GM18873 (cell line): ENCODE measurements around the gene HOXD3.

Experiments
- ATAC-seq: cut with Tn5 transposase; IDR thresholded peaks from one replicate; pipeline ENCODE4 v1.9.1; 2021; ENCODE audit warnings: mild to moderate bottlenecking, moderate library complexity, moderate number of reproducible peaks; ENCODE audit not compliant: unreplicated experiment, low FRiP score

Gene HOXD3

GRCh38 chr2:176156807-176157498 is at the start of gene HOXD3:
TSS of gene HOXD3 (plus strand) at chr2:176157307. CDS start at chr2:176169115, 11,808 bp downstream.
- no peak for ATAC-seq

- no peak for ATAC-seq
Observed at GRCh38 chr2:176107731-176108181, 49.4 kb upstream of the HOXD3 start.

- ATAC-seq: no peak
Observed at GRCh38 chr2:176109192-176109901, 47.8 kb upstream of the HOXD3 start.

- ATAC-seq: no peak
Observed at GRCh38 chr2:176109946-176110345, 47.2 kb upstream of the HOXD3 start.

- no peak for ATAC-seq
Observed at GRCh38 chr2:176110415-176111308, 46.4 kb upstream of the HOXD3 start.

GRCh38 chr2:176111309-176111663 is 45.8 kb upstream of the HOXD3 start:
- ATAC-seq: no peak

GRCh38 chr2:176111846-176112374 is 45.2 kb upstream of the HOXD3 start:
- no peak for ATAC-seq

GRCh38 chr2:176112375-176113302 is 44.5 kb upstream of the HOXD3 start:
- ATAC-seq: no peak

- ATAC-seq: no peak
Observed at GRCh38 chr2:176114120-176114929, 42.8 kb upstream of the HOXD3 start.

- no peak for ATAC-seq
Observed at GRCh38 chr2:176114930-176115625, 42.0 kb upstream of the HOXD3 start.

GRCh38 chr2:176115883-176116813 is 41.0 kb upstream of the HOXD3 start, which contains the start of gene HOXD10:
TSS of gene HOXD10 (plus strand) at chr2:176116778. CDS start at chr2:176116834, 56 bp downstream.
- no peak for ATAC-seq

GRCh38 chr2:176117162-176117822 is 39.8 kb upstream of the HOXD3 start:
- no peak for ATAC-seq

GRCh38 chr2:176117823-176118371 is 39.2 kb upstream of the HOXD3 start:
- no peak for ATAC-seq

- no peak for ATAC-seq
Observed at GRCh38 chr2:176118601-176119339, 38.3 kb upstream of the HOXD3 start.

- no peak for ATAC-seq
Observed at GRCh38 chr2:176120364-176121189, 36.5 kb upstream of the HOXD3 start.
